NAMALWA (cell line): ENCODE data around the gene MYOG.
A peak's percentile ranks its signal among the peaks of the same experiment; 100 is the strongest.

Experiments used
- DNase-seq: peaks from one replicate; pipeline ENCODE4 v3.0.0-alpha.2; 2015; ENCODE audit warnings: low spot score

The MYOG gene

DNA sequence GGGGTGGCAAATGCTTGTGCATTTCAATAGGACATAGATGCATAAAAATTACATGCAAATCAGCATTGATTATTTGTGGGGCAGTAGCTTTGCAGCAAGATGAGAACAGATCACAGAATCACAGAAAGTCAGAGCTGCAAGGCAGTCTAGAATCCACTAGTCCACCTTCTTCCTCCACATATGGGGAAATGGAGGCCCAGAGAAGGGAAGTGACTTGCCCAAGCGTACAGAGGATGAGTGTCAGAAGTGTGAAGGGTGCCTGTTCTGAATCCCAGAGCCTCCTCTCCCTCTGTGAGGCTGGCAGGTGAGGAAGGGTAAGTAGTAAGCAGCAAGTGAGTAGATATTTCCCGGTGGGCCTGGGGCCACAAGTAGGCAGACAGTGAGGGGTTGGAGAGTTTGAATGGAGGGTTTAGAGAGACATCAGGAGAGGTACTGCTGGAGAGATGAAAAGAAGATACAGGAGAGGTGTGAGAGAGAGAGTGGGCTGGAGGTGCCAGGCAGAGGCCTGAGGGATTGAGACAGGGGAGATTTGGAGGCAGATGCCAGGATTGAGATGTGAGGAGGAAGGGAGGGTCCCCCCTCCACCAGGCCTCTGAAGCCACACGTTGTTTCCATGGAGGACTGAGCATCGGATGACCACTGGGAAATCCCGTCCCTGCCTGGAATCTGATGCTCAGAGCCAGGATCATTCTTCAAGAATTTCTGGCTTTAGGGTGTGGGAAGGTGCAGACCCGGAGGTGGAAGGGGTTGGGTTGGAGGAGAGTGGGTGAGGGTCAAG, 4.8 kb upstream of the MYOG start:
- DNase-seq, result no peak

DNA sequence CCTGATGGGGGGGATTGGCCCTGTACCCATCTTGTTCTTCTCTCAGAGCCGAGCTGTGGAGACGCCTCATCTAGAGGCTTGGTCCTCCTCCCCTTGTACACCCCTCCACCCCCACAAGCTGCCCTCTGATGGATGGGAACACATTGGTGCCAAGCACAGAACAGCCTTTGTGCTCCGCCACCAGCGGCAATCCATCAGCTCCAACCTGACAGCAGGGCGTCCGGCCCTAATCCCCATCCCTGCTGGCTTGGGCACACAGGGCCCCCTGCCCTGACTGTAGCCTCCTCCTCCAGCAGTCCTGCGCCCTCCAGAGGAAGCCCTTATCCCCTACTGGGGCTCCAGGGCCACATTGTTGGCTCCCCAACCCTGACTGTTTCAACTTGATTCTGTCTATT, 3.8 kb upstream of the MYOG start:
- no peak for DNase-seq

DNA sequence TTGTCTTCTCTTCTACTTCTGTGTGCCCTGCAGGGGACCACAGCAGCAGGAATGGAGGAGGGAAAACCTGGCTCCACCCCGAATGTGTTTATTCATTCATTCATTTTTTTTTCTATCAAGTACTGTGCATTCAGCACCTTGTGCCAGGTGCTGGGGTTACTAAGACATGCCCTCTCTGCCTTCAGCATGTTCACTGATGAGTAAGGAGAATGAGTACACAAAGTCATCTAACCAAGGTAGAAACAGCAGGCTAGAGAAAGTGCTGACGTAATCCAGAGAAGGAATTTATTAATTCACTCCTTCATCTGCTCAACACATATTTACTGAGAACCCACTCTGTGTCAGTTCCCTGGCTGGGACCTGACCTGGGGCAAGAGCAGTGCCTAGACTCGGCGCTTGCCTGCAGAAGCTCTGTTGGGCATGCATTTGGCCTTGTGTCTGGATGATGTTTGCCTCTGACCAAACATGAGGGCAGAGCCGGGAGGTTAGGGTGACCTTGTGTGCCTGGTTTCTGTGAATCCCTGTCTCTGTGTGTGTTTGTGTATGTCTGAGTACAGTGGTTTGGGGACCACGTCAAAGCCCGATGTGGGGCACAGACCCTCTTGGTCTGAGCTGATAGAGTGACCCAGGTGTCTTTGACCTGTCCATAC, 3.3 kb upstream of the MYOG start:
- DNase-seq, result no peak

DNA sequence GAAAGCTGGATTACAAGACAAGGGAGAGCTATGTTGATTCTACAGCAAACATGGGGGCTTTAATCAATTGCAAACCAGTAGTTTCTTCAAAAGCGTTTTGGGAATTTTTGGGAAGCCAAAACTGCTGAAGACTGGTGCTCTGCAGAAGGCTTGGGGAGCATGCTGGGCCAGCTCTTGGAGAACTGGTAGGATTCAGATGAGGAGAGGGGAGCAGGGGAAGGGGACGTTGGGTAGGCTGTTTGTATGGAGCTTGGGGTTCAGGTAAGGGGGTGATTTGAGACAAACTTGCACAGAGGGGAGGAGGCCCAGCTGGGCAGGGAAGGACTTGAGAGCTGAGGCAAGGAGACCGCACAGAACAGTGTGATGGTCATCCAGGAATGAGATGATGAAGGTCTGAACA, 2.6 kb upstream of the MYOG start:
- no peak for DNase-seq

DNA sequence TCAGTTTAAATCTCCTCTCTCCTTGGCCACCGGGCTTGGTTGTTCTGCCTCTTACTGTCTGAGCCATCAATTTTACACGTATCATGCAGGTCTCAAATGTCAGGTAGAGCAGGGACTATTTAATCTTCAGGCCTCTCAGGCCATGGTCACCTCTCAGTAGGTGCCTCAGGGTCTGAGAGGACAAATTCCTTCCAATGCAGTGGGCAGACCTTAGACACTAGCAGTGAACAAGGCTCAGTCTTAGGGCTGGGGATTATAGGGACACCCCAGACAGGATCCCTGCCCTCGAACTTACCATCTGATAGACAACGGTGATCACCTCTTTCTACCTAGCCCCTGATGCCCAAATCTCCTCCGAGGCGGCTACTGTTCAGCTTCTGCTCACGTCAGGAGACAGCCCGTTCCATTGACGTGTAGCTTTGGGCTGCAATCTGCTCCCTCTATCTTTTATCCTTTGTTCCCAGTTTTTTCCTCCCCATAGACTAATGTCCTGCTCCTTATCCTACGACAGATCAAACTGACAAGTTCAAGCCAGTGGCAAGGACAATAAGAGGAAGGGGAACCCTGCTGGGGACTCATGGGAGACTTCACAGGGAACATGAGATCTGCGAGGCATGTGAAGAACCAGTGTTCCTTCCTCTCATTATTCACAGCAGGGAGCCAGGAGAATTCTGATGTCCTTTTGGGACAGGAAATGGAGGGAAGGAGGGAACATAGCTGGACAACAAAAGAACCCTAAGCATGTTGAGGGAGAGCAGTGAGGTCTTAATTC, 1.4 kb upstream of the MYOG start:
- DNase-seq, result no peak

DNA sequence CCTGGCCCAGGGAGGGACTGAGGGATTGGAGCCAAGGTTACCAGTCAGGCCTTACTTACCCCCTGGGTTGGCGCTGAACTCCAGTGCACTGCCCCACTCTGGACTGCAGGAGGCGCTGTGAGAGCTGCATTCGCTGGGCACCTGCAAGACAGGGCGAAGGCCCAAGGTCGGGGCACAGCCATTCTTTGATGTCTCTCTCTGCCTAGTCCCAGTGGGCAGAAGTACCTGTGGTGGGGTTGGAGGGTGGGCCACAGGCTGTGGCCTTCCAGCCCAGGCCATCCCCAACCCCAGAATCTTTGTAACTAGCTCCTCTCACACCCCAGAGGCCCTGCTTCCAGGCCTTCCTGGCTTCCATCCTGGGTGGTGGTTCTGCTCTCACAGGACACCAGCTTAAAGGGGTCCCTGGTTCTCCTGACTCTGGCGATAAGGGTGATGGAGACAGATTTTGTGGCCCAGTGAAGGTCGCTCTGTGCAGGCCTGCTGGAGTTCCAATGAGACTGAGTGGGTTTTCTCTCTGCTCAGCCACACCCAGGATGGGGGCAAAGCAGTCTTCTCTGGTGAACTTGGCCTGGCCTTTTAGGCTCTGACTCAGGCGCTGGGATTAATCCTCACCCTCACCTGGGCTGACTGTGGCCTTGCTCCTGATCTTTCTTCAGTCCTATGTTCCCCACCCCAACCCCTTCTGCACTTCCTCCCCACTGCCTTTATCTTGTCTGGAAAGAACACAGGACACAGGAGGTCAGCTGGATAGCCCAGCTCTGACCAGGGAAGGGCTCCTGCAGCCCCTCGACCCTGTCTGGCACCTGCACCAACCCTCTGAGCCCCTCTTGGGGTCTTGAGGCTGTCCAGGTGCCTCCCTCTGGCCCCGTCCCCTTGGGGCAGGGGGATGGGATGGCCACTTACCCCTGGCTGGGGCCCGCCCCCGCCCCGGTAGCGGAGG, 954 bp downstream of the MYOG start:
- DNase-seq, result peak; percentile 63

DNA sequence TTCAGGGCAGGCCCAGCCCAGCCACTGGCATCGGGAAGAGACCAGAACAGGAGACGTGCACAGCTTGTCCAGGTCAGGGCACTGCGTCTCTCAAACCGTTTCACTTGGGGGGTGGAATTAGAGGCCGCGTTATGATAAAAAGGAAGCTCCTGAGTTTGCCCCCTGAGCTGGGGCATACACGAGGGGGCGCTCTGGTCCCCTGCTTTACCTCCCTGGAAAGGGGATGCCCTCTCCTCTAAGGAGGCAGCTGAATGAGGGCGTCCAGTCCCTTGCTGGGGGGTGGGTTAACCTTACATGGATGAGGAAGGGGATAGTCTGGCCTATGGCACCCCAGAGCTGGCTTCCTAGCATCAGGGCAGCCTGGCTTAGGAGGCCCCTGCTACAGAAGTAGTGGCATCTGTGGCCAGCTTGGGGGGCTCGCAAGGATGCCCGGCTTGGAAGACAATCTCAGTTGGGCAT, 2.3 kb downstream of the MYOG start:
- peak; percentile 8 for DNase-seq

DNA sequence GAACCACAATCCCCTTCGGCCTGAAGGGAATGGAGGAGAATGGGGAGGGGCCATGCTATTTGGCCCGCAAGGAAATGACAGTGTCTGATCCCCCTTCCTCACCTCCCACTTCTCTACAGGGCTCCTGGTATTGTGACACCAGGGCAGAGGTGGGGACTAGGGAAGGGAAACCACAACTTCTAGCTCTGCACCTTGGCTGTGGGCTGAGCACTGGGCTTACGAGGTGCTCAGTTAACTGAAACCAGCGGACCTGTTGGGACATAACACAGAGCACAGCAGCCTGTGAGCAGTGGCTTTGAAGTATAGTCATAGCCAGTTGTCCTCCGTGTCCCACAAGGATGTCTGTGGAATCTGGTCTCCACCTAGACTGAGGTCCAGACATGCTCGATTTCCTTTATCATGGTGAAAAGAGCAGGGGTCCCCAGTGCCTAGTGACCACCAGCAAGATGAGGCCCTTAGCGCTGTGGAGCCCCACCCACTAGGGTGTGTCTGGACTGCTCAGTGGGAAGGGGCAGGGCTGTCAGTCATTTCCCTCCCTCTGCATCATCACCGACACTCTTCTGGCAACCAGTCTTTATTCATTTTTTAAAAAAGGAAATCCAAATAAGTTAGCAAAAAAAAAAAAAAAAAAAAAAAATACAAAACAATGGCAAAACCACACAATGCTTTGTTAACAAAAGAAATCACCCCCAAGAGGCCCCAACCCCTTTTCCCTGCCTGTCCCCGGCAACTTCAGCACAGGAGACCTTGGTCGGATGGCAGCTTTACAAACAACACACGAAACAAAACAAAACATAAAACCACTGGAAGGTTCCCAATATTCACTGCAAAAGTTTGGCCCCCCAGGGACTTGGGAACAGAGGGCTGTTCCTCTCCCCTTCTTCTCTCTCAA, 3.0 kb downstream of the MYOG start:
- DNase-seq, result no peak

DNA sequence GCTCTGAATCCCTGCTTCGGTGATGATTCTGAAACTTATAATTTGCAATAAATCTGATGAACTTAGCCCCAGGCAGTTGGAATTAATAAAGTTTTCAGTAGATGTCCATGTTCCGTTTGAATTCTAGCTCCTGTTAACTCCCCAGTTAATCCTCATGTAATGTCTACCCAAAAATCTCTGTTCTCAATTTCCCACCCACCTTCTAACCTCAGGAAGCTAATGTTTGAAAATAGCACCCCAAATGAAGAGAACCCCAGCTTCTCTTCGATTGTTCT, 3.6 kb downstream of the MYOG start:
- no peak for DNase-seq

DNA sequence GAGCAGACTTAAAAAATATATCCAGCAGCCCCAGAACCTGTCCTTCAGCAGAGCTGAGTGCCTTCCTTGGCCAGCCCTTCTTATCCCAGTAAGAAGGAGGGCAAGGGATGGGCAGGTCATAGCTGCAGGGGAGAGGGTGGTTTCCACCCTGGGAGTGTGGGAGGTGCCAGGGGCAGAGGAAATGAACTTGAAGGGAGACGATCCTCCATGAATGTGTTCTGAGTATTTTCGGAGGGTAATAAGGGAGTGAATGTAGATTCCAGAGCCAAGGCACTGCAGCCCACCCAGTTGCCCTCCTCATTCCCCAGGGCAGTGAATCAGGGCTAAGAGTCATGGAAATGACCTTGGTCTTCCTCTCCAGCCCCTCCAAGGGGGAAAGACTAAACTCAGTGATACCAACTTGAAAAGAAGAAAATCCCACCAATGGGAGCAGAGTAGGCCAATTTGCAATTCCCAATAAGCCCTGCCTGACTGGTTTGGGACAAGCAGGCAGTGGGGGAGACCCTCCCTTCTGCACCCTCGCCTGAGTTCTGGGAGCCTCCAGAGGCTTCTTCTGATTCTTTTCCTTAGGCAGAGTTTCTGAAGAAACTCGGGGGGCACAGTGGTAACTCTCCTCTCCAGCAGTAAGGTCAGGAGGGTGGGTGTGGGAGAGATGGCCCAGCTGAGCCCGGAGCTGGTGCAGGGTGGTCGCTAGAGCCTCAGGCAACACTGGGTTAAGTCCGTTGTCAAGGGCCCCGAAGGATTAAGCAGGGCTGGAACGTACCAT, 4.2 kb downstream of the MYOG start:
- no peak for DNase-seq

DNA sequence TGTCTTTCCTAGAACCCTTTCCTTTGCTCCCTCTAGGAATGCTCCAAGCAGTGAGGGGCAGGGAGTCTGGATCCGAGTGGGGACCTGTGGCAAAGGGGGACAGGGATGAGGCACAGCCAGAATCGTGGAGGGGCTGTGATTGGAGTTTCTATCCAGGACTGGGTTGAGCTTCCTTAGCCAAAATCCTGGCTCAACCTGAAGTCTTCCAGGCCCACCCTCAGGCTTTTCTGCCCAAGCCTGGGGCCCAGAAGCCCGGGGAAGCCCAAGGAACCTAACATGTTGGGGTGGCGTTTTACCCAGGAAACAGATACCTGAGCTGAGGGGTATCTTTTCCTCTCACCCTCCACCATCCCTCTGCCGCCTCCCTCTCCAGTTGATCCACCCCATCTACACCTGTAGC, 5.4 kb downstream of the MYOG start:
- no peak for DNase-seq

DNA sequence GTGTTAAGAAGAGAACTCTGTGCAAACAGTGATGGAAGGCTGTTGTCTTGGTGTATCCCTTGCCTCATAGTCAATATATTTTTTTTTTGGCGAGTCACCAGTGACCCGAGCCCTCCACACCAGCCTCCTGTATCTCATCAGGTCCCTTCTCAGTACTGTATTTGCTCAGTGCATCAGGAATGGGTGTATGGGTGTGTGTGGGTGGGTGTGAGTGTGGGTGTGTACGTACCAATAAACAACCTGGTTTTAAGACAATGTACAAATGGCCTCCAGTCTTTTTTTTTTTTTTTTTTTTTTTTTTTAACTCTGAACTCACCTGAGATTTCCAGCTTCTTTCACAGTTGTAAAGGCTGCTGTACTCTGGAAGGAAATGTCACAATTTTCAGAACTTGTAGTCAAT, 7.3 kb downstream of the MYOG start:
- DNase-seq, result no peak

DNA sequence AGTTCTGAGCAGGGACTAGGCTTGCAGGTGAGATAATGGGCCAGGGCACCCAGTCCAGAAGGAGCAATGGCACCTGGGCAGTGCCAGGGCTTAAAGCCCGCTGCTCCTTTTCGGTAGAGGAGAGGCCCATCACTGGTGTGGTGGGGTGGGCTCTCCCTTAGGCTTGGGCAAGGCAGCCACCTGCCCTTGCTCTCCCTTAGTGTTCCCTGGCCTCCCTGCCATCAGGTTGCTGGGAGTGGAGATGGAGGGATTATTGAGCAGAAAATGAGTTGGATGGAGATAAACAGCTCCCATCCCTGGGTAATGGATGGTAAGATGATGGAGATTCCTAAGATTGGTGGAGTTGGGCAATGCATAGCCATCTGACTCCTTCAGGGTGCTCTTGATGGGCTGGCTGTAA, 7.9 kb downstream of the MYOG start:
- DNase-seq, result no peak

DNA sequence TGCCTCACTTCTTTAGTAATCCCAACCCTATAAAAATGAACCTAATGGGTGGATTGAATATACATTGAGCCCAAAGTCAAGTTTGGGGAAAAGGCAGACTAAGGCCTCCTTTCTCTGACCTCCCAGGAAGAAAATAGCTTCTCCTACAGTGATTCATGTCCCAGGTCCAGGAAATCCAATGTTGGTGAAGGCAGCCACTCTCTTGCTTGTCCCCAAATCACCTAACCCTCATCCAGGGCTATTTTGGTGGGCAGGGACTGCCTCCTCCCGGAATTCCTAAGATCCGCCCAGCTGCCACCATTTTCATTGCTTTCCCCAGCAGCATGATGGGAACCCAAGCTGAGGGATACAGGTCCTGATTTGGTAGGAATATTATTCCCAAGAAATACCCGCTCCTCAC, 8.4 kb downstream of the MYOG start:
- DNase-seq, result no peak

DNA sequence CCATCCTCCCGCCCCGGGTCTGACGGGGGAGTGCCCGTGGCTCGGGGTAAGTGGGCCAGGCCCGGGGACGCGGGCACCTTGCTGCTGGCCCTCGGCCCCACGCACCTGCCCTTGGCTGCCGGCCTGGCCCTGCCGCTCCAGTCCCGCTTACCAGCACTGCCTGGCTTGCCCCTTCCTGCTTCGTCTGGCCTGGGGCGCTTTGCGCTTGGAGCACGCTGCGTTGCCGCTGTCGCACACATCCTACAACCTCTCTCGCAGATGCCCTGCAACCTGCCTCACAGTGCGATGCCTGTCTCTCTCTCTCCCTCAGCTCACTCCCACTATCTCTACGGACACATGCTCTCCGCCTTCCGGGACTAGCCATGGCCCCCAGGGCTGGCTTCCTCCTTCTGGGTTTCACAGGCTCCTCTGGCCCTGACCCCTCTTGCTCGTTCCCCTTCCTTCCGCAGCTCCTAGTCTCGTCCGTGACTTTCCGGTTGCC, 9.7 kb downstream of the MYOG start:
- no peak for DNase-seq

DNA sequence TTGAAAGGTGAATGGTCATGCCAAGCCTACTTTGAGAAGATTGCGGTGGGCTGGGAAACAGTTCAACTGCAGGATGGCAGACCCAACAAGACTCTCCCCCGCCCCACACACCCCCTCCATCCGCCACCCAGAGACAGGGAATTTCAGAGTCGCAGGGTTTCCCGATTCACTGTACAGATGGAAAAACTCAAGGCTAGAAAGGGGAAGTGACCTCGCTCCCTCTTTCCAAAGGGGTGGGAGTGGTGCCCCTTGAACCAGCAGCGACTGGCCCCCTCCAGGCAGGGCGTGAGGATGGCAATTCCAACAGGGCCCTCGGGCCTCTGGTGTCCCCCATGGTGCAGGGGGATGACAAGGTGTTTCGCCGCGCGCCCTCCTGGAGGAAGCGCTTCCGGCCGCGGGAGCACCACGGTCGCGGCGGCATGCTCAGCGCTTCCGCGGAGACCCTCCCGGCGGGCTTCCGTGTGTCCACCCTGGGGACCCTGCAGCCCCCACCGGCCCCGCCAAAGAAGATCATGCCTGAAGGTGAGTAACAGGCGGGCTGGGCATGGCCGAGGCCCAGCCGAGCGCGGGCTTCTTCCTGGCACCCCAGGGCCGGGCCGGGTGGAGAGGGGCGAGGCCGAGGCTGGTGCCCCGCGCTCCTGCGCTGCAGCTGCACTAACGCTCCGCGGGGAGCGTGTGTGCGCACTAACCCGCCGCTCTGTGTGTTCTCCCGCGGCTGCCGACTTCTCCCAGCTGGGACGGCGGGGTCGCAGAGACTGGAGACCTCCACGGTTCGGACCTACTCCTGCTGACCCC, 10.4 kb downstream of the MYOG start:
- DNase-seq, result no peak

DNA sequence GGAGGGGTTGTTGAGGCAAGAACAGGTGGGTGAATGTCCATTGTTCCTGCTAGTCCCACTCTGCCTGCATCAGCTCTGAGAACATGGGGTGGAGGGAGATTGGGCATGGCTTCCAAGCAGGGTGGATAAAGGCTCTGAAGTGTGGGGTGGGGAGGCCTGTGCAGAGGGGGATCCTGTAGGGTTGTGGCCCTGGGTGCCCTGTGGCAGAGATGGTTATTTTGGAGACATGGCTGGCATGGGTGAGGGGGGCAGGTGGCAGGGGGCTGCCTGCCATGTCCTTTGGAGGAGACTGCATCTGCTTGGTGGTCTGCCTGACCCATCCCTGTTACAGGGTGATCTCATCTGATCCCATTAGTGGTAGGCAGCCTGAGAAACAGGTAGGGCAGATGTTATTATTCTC, 11.2 kb downstream of the MYOG start:
- no peak for DNase-seq

DNA sequence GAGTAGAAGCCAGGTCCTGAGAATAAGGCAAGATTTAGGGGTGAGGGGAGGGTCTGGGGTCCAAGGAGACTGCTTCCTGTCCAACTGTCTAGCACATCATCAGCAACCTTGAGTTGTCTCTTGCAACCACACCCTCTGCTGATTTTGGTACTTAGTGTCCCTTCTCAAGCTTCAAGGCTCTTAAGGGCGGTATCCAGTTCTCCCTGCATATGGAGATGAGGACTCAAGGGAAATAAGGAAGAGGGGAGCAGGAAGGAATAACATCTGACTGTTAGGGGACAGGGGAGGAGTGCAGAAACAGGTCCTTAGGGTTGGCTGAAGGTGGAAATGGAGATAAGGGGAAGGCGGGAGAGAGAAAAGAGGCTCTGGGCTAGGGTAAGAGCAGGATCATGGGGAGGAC, 12.3 kb downstream of the MYOG start:
- no peak for DNase-seq

DNA sequence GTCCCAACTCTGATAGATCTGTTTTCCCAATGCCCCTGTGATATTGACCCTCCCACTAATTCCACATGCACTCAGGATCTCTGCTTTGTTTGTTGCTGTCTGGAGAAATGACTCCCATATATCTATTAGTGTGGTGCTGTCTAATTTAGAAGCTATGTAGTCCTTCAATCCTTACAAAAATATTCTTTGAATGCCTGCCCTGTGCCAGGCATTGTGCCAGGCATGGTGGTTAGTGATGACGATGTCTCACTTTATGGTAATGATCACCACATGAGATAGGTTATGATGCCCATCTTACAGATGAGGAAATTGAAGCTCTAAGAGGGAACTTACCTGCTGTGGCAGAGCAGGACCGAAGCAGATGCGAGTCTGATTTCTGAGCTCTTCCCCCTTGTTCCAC, 12.9 kb downstream of the MYOG start:
- no peak for DNase-seq
